Caco-2 (cell line): Measurements from ENCODE around the gene SYT14. TPM values are rescaled to one million over a fixed set of nuclear protein-coding genes. Genes with fewer than 3 reads are reported as not detected.

Experiments
- BruUV-seq: library from RNA; stranded (reverse); fragments of 400-500 nt; replicated peaks from 2 replicates; lab custom pipeline; 2021; lab: Mats Ljungman, UMichigan
- CTCF ChIA-PET: fragments of 300-600 bp; sonication (Branson Sonifier 250); formaldehyde crosslinking; loops from one replicate; lab custom pipeline; 2022; ENCODE audit warnings: antibody characterized with exemption; lab: Charles Lee
- POLR2A ChIA-PET: fragments of 300-600 bp; sonication (Branson Sonifier 250); formaldehyde crosslinking; loops from one replicate; lab custom pipeline; 2022; ENCODE audit warnings: antibody characterized with exemption; lab: Charles Lee
- DNase-seq, 2 experiments: peaks; one replicate each; pipeline versions ENCODE4 v3.0.0 to v3.0.0-alpha.2; 2020 to 2022
- H3K27me3 ChIP-seq: replicated peaks from 2 replicates; pipeline ENCODE4 v1.6.0; 2011; ENCODE audit warnings: low read length; ENCODE audit not compliant: control insufficient read depth, insufficient read depth
- H3K36me3 ChIP-seq: 2 replicates; pipeline ENCODE4 v1.5.1; 2011; ENCODE audit warnings: low read length; ENCODE audit not compliant: control insufficient read depth, insufficient read depth
- H3K4me1 ChIP-seq: fragments of 250-450 bp; sonication (Bioruptor Pico); 2 replicates; pipeline ENCODE4 v1.5.1; 2020; ENCODE audit warnings: mild to moderate bottlenecking
- H3K4me3 ChIP-seq: 2 replicates; pipeline ENCODE4 v1.5.1; 2011; ENCODE audit warnings: low read depth, mild to moderate bottlenecking, control low read depth, low read length
- H3K9me3 ChIP-seq: fragments of 250-450 bp; sonication (Bioruptor Pico); 2 replicates; pipeline ENCODE4 v1.5.1; 2020; ENCODE audit warnings: mild to moderate bottlenecking, moderate library complexity
- H3K27ac Mint-ChIP-seq: one replicate; pipeline ENCODE4 v1.8.0; 2022; ENCODE audit warnings: mixed read lengths; ENCODE audit not compliant: unreplicated experiment
- H3K27me3 Mint-ChIP-seq: one replicate; pipeline ENCODE4 v1.8.0; 2022; ENCODE audit warnings: mixed read lengths; ENCODE audit not compliant: insufficient read depth, unreplicated experiment
- H3K36me3 Mint-ChIP-seq: one replicate; pipeline ENCODE4 v1.8.0; 2022; ENCODE audit warnings: mild to moderate bottlenecking, mixed read lengths; ENCODE audit not compliant: insufficient read depth, unreplicated experiment
- H3K4me1 Mint-ChIP-seq: one replicate; pipeline ENCODE4 v1.8.0; 2022; ENCODE audit warnings: low read depth, mixed read lengths; ENCODE audit not compliant: unreplicated experiment
- H3K4me3 Mint-ChIP-seq: one replicate; pipeline ENCODE4 v1.8.0; 2022; ENCODE audit warnings: mild to moderate bottlenecking, moderate library complexity, mixed read lengths; ENCODE audit not compliant: unreplicated experiment
- H3K9me3 Mint-ChIP-seq: one replicate; pipeline ENCODE4 v1.8.0; 2022; ENCODE audit warnings: mixed read lengths; ENCODE audit not compliant: unreplicated experiment
- intact Hi-C: fragments of 100-400 bp; cut with micrococcal nuclease; formaldehyde crosslinking; loops from one replicate; pipeline ENCODE4 v1.10.0; 2022; ENCODE audit not compliant: unreplicated experiment
- total RNA-seq: library from RNA; stranded (reverse); gene quantifications from 2 replicates; pipeline ENCODE4 v1.2.3, GENCODE V29; 2022
- TF ChIP-seq, protein P1 (sequence below), 2 experiments: fragments of 200-600 bp in 1 of 2; IDR thresholded peaks; 1 replicate in 1 of 2; 2 replicates in 1 of 2; pipeline versions ENCODE4 v1.5.1 to v1.8.0; 2011 to 2022; ENCODE audit warnings: antibody characterized with exemption in 1 of 2, control low read depth in 1 of 2, inconsistent platforms in 1 of 2, low read depth in 1 of 2, low read length in 1 of 2, mild to moderate bottlenecking in 1 of 2, moderate library complexity in 1 of 2; ENCODE audit not compliant: insufficient read depth in 1 of 2, severe bottlenecking in 1 of 2, unreplicated experiment in 1 of 2

Gene SYT14
- total RNA-seq, 1 experiment from 2014 or later = 0.18 TPM

DNA sequence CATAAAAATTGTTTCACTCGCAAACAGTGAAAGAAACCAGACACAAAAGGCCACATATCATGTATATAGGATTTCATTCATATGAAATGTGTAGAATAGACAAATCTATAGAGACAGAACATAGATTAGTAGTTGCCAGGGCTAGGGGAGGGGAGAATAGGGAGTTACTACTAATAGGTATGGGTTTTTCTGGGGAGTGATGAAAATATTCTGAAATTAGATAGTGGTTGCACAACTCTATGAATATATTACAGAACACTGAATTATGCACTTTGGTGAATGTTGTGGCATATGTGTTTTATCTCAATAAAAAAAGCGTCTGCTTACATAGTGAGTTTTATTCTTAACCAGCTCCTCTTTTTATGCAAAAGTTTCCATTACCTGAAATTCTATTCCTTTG lies 21.6 kb downstream of the SYT14 start:
- peaks cover 8% of the 10 kb centered on the region; the same call in 1 of the 2 replicates for H3K9me3 ChIP-seq
- H3K4me3 ChIP-seq = no peak overlapping the region
- H3K4me1 ChIP-seq = no peaks in the 10 kb centered on the region
- no peaks in the 10 kb centered on the region for H3K4me1 Mint-ChIP-seq
- BruUV-seq = no TSS peak
- no peaks in the 10 kb centered on the region for H3K36me3 ChIP-seq
- H3K27me3 Mint-ChIP-seq = peaks cover 15% of the 10 kb centered on the region
- ChIA-PET CTCF (no interaction called here), POLR2A (no interaction called here)
- peaks cover 8% of the 10 kb centered on the region for H3K9me3 Mint-ChIP-seq
- intact Hi-C loops = no loop called here
- DNase-seq = no peak
- H3K36me3 Mint-ChIP-seq = no peaks in the 10 kb centered on the region
- no peak overlapping the region for H3K4me3 Mint-ChIP-seq
- TF ChIP-seq, protein P1, sequence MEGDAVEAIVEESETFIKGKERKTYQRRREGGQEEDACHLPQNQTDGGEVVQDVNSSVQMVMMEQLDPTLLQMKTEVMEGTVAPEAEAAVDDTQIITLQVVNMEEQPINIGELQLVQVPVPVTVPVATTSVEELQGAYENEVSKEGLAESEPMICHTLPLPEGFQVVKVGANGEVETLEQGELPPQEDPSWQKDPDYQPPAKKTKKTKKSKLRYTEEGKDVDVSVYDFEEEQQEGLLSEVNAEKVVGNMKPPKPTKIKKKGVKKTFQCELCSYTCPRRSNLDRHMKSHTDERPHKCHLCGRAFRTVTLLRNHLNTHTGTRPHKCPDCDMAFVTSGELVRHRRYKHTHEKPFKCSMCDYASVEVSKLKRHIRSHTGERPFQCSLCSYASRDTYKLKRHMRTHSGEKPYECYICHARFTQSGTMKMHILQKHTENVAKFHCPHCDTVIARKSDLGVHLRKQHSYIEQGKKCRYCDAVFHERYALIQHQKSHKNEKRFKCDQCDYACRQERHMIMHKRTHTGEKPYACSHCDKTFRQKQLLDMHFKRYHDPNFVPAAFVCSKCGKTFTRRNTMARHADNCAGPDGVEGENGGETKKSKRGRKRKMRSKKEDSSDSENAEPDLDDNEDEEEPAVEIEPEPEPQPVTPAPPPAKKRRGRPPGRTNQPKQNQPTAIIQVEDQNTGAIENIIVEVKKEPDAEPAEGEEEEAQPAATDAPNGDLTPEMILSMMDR (IDR thresholded peaks at IDR 0.05; ENCODE audit: insufficient read depth in 1 of 2, low read depth in 1 of 2, low read length in 1 of 2, severe bottlenecking in 1 of 2, unreplicated experiment in 1 of 2) = no peak
- H3K27ac Mint-ChIP-seq = no peak overlapping the region
- H3K27me3 ChIP-seq = no peaks in the 10 kb centered on the region

GRCh38 chr1:209960926-209961325 lies 22.9 kb downstream of the SYT14 start:
- no peaks in the 10 kb centered on the region for H3K4me1 ChIP-seq
- intact Hi-C loops = no loop called here
- TF ChIP-seq, protein P1 (IDR thresholded peaks at IDR 0.05; ENCODE audit: insufficient read depth in 1 of 2, low read depth in 1 of 2, low read length in 1 of 2, severe bottlenecking in 1 of 2, unreplicated experiment in 1 of 2) = no peak
- DNase-seq = no peak
- H3K4me3 Mint-ChIP-seq = no peak overlapping the region
- H3K36me3 ChIP-seq = no peaks in the 10 kb centered on the region
- ChIA-PET CTCF (no interaction called here), POLR2A (no interaction called here)
- no TSS peak for BruUV-seq
- no peaks in the 10 kb centered on the region for H3K27me3 ChIP-seq
- no peaks in the 10 kb centered on the region for H3K36me3 Mint-ChIP-seq
- H3K9me3 ChIP-seq = no peaks in the 10 kb centered on the region
- H3K27ac Mint-ChIP-seq = no peak overlapping the region
- H3K4me3 ChIP-seq = no peak overlapping the region
- peaks cover 11% of the 10 kb centered on the region for H3K27me3 Mint-ChIP-seq
- H3K4me1 Mint-ChIP-seq = no peaks in the 10 kb centered on the region
- H3K9me3 Mint-ChIP-seq = no peaks in the 10 kb centered on the region

GRCh38 chr1:209962388-209962787 lies 24.4 kb downstream of the SYT14 start:
- Histone ChIP-seq H3K4me1 (no peaks in the 10 kb centered on the region), H3K36me3 (no peaks in the 10 kb centered on the region), H3K9me3 (no peaks in the 10 kb centered on the region), H3K27me3 (no peaks in the 10 kb centered on the region), H3K4me3 (no peak overlapping the region)
- TF ChIP-seq, protein P1 (IDR thresholded peaks at IDR 0.05; ENCODE audit: insufficient read depth in 1 of 2, low read depth in 1 of 2, low read length in 1 of 2, severe bottlenecking in 1 of 2, unreplicated experiment in 1 of 2) = no peak
- ChIA-PET POLR2A (no interaction called here), CTCF (no interaction called here)
- H3K9me3 Mint-ChIP-seq = no peaks in the 10 kb centered on the region
- no peak overlapping the region for H3K27ac Mint-ChIP-seq
- peaks cover 11% of the 10 kb centered on the region for H3K27me3 Mint-ChIP-seq
- no peak for DNase-seq
- H3K36me3 Mint-ChIP-seq = no peaks in the 10 kb centered on the region
- no peak overlapping the region for H3K4me3 Mint-ChIP-seq
- no peaks in the 10 kb centered on the region for H3K4me1 Mint-ChIP-seq
- intact Hi-C loops = no loop called here
- BruUV-seq = no TSS peak
